HG03039 (cell line): ENCODE data around the gene DZIP1L.
"Not testable (repeated sequence)": the region's sequence is repeated elsewhere in the genome, so short reads cannot be mapped to it uniquely, and the experiment has no call there.

Experiments used
- ATAC-seq: cut with Tn5 transposase; IDR thresholded peaks from one replicate; pipeline ENCODE4 v1.9.1; 2021; ENCODE audit warnings: mild to moderate bottlenecking, moderate library complexity; ENCODE audit not compliant: unreplicated experiment

Gene DZIP1L

DNA sequence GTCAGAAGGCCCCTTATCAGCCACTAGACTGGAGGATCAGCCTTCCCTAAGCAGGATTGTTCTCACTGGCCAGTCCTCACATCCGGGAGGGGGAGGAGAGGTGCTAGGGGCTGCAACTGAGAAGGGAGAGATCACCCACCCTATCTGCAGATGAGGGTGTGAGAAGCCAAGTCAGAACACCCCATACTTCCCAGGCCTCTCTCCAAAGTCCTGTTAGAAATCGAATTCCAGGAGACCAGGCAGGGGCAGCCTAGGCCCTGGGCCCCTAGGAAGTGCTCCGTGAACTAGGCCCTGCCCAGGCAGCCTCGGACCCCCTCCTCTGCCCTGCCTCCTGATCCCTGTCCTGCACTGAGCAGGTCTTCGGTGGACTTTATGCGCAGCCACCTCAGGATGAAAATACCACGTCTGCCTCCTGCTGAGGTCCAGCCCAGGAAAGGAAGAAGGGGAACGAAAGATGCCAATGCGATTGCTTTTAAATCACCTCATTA, 933 bp downstream of the DZIP1L start:
- no peak for ATAC-seq

DNA sequence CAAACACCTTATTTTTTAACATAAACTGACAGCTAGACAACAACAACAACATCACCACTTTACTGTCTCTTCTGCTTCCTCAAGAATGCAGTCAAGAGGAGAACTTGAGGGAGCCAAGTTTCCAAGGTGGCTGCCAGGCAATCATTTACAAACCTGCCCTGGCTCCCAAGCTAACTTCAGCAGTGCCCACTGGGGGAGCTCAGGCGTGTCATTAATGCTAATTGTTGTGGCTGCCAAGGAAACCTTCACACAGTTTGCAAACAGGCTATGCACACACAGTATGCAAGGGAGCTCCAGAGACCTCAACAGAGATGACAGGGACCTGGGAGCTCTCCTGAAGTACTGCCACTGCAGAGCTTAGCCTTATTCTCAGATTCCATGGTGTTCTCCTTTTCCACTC, 2.1 kb downstream of the DZIP1L start:
- no peak for ATAC-seq

DNA sequence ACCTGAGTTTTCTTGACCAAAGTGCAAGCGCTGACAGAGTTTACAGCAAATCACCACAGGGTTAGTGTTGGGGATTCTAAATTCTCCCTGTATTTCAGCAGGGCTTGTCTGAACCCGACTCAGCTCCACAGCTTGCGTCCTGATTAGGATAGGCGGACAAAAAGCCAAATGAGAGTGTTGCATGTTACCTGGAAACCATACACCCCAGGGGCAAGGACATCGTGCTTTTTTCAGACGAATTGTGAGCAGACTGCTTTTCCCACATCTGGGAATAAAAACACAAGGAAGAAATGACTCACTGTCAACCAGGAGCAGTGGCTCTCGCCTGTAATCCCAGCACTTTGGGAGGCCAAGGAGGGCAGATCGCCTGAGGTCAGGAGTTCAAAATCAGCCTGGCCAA, 3.0 kb downstream of the DZIP1L start:
- ATAC-seq, result no peak

DNA sequence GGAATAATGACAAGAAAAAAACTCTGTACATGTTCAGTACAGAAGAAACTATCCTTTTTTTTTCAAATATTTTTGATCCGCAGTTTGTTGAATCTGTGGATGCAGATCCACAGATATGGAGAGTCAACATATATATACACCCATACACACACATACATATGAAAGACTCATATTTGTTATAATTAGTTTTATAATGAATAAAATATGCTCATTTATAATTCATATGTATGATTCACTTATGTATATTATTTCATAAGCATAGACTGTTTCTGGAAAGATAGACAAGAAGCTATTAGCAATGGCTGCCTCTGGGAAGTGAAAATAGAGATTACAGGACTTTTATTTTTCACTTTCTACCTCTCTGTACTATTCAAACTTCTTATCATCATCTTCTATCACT, 9.8 kb downstream of the DZIP1L start:
- ATAC-seq, result no peak

DNA sequence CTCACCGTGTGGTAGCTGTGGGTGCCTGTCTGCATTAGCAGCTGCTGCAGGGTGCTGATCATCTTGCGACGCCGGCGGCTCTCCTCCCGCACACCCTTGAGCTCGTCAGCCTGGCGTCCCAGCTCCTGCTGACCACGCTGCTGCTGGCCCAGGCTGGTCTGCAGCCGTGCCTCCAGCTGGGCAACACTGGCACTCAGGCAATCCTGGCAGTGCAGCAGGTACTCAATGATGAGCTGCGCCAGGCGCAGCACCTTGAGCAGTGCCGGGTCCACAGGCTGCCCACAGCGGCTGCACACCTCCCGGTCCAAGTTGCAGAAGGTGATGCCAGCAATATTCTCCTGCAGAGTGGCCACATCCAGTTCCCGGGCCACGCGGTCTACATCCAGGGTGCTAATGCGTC, 11.9 kb downstream of the DZIP1L start:
- no peak for ATAC-seq

DNA sequence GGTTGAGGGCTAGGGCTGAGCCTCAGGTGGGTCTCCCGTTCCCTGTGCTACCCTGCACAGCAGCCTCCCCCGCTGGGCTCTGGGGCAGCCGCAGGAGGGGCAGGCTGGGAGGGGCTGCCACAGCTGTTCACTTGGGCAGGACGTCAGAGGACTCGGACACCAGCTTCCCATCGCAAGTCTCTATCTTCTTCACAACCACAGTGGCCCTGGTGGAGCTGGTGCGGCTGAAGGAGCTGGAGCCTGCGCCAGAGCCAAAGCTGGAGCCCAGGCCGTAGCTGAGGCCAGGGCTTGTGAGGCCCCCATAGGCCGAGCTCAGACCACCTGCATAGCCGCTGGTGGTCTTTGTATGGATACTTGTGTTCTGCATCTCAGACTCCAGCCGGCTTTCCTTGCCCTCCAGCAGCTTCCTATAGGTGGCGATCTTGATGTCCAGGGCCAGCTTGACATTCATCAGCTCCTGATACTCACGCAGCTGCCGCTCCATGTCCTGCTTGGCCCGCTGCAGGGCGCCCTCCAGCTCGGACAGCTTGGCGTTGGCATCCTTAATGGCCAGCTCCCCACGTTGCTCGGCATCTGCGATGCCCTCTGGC, 14.0 kb downstream of the DZIP1L start:
- not testable (repeated sequence) for ATAC-seq

DNA sequence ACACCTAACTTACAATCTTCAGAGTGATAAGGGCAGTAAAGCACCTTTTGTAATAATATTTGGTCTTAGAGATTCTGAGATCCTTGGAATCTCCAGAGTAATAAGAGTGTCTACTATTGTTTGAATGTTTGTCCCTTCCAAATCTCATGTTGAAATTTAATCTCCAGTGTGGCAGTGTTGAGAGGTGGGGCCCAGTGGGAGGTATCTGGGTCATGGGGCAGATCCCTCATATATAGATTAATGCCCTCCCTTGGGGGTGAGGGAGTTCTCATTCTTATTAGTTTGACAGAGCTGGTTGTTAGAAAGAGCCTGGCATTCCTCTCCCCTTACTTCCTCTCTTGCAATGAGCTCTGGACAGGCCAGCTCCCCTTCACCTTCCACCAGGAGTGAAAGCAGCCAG, 16.0 kb downstream of the DZIP1L start:
- ATAC-seq, result no peak

DNA sequence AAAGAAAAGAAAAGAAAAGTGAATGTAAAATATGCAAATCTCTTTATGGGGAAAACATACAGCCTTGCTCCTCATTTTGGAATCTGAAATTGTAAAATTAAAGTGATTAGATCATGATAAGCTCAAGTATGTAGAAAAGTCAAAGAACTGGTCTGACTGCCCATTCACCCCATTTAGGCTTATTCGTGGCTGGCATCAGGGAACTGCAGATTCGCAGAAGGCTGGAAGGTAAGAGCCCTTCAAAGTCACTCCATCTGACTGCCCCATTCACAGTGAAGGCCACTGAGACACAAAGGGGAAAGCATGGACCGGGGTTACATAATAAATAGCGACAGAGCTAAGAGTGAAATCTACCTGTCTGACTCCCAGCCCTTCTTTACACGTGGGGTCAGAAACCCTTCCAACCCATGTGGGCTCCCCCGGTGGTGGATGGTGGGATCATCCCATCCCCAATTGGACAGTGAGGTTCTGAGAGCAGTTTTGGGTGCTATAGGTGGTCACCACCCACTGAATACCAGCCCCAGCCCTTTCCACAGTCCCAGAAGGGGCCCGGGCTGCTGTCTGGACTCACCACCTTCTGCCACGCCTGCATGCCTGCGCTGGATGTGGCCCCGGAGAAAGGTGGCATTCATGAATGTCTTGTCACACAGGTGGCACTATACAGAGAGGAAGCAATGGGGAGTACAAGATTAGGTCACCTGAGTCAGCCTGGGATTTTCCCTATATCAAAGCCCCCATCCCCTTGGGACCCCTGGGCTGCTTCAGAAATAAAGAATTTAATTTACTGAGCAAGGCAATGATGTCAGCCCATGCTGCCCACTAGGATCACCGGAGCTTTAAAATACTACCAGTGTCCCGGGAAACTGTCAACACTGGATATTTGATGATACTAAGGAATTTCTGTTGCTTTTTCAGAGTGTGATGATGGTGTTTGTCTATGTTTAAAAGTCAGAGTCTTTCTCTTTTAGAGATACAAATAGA, 17.9 kb downstream of the DZIP1L start:
- ATAC-seq, result no peak

DNA sequence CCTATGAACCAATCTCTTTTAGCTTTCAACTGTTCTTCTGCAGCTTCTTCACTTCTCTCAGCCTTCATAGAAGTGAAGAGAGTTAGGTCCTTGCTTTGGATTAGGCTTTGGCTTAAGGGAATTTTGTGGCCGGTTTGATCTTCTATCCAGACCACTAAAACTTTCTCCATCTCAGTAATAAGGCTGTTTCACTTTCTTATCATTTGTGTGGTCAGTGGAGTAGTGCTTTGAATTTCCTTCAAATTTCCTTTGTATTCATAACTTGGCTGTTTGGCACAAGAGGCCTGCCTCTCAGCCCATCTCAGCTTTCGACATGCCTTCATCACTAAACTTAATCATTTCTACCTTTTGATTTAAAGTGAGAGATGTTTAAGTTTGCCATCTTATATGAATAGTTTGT, 21.7 kb downstream of the DZIP1L start:
- no peak for ATAC-seq

DNA sequence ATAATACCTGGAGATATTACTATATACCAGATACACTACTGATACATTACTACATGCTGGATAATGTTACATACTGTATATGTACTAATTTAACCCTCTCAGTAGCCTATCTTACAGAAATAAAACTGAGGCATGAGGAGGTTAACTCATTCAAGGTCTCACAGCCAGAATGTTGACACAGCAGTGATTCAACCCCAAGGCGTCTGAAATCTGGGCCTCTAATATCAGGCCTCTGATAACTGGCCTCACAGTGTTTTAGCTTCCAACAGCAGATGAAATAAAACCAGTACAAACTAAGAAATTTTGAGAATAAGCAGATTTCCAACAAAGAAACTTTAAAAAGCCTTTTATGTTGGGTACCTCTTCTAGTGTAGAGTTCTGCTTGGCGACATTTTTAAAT, 23.4 kb downstream of the DZIP1L start:
- no peak for ATAC-seq

DNA sequence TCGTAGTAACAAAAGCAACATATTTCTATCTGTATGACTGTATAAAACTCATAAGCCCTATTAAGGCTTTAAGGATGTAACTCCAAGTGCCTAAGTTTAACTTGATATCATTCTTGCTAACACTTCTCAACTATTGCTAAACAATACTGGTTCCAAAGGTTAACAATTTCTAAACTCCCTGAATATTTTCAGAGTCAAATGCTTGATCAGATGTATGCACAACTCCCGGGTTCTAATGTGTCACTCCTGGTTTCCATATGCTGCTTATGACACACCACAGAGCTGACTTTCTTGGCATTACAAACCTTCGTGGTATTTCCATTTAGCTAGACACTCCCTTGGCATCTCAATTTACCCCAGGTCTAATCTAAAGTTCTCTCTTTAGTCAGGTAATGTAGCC, 26.3 kb downstream of the DZIP1L start:
- no peak for ATAC-seq

DNA sequence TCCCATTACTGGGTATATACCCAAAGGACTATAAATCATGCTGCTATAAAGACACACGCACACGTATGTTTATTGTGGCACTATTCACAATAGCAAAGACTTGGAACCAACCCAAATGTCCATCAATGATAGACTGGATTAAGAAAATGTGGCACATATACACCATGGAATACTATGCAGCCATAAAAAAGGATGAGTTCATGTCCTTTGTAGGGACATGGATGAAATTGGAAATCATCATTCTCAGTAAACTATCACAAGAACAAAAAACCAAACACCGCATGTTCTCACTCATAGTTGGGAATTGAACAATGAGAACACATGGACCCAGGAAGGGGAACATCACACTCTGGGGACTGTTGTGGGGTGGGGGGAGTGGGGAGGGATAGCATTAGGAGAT, 29.7 kb downstream of the DZIP1L start:
- not testable (repeated sequence) for ATAC-seq

DNA sequence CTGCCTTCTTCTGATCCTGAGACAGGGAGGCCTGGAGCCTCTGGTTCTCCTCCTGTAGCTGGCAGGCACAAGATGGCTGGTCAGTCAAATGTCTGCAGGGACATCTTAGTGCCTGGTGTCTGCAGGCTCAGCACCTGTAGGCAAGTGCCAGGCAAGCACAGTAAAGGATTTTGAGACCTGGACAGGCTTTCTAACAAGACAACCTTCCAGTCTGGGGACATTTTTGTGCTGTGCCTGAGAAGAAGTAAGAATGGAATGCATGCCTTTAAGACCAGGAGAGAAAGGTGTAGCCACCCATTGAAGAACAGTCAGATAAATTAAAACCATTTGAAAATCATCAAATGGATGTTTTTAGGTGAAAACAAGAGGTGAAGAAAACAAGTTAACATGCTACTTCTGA, 31.2 kb downstream of the DZIP1L start:
- no peak for ATAC-seq

DNA sequence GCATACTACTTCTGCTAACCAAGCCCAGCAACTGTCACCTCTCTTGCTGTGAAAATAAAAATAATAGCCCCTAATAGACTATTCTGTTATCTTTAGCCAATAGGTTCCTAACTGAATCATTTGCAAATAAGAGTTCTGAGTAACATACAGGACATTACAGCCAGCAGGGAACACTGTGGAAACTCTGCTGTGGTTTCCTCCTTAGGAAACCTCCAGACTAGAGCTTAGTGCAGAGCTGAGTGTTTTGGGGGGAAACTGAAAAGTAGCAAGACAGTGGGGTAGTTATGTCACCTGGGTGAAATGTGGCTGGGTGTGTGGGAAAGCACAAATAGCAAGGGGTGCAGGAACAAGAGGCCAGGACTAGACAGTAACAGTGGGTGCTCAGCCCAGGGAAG, 32.4 kb downstream of the DZIP1L start:
- ATAC-seq, result no peak

DNA sequence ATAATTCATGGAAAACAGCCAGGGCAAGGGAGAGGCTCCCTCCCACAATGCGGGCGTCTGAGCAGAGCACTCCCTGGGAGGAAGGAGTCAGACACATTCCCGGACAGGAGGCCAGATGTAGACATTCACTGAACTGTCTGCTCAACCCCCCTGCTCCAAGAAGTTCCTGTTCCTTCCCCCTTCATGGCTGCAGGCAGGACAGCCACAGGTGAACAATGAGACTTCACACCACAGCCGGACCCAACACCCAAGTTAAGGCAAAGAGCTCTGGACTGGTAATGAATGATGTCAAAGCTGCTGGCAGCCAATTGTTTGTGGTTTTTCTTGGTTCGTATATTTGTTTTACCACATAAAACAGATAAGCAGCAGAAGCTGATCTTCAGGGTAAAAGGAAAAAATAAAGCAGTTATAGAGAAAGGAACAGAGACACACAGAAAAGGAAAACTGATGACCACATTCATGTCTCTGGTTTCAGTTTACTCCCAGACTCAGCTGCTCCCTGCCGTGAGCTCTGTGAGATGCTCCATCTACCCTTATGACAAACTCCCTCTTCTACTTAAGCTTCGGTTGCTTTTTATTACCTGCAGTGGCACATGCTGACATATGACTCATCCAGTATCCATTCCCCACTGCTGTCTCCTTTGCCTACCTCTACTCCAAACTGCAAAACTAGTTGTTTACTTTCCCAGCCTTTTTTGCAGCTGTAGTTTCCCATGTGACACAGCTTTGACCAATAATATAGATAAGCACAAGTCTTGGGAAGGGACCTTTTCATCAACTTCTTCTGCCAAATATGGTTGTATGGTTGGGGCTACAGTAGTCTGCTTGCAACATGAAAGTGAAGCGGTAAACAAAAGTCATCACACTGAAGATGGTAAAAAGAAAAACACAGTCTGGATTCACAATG, 33.1 kb downstream of the DZIP1L start:
- ATAC-seq, result no peak

DNA sequence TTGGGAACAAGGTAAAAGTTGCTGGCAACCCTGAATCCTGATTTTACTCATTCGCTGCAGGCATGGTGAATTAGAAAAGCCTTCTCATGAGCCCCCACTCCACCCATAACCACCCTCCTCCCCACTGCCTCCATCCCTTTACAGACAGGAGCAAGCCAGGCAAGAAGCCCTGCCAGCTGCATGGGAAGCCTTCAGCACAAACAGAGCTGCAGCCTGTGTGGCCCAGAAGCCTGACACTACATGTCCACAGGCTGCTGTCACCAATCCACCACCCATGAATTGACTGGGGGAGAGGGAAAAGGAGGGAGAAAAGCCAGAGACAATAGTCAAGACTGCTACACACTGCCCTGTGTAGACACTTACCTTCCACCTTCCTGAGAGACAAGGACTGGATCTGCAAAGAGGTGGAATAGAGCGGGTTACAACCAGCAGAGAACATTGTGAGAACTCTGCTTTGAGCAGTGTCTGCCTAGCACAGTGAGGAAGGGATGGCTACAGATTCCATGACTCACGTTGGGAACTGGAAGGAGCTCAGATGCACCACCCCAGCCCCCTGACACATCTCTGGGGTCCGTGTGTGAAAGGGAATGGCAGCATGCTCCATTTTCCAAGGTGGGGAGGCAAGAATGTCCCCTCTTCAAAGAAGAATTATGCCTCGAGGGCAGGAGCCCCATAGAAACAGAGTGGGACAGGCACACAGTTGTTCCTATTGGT, 33.9 kb downstream of the DZIP1L start:
- ATAC-seq, result no peak

DNA sequence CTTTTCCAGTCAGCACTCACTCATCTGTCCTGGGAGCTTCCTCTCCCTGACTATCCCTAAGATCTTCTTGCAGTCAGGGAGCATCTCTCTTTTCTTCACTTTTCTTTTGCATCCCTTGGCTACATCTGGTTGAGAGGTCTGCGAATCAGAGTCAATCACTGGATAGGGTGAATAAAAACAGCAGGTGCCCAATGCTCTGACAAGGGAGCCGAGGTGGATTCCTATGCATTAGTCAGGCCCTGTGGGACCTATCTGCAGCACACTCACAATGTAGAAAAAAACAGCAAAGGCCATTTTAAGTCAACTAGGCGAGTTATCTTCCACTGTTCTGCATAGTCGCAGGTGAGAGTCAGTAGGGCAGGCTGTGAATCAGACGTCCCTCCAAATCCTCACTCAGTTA, 35.5 kb downstream of the DZIP1L start:
- ATAC-seq, result no peak

DNA sequence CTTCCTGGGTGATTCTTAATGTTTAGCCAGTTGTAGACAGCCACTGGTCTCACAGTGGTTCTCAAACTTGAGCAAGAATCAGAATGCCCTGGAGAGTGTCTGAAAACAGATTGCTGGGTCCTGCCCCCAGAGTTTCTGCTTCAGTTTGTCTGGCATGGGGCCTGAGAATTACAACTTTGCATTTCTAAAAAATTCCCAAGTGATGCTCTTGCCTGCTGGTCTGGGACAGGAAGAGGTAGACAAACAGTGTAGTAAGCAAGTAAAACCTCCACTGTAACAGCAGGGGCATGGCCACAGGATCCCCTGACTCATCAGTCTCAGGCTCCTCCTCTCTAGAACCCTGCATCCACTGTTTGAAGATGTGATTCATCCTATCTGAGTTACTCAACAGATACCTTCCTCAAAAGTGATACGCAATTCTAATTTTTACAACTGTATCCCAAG, 36.5 kb downstream of the DZIP1L start:
- no peak for ATAC-seq

DNA sequence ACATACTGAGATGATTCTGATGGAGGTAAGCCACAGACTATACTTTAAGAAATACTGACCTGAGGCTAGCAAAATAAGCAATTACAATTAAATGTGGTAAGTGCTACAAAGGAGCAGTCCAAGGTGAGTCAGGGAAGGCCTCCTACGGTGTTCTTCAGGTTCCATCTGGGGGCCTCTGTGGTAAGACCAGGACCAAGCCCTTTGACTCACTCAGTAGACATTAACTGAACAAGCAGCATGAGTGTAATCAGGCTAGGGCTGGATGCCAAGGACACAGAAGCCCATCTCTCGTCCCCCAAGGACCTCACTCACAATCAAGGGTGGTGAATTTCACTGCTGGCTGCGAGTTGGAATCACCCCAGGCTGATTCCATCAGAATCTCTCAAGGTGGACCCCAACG, 37.3 kb downstream of the DZIP1L start:
- ATAC-seq, result no peak

DNA sequence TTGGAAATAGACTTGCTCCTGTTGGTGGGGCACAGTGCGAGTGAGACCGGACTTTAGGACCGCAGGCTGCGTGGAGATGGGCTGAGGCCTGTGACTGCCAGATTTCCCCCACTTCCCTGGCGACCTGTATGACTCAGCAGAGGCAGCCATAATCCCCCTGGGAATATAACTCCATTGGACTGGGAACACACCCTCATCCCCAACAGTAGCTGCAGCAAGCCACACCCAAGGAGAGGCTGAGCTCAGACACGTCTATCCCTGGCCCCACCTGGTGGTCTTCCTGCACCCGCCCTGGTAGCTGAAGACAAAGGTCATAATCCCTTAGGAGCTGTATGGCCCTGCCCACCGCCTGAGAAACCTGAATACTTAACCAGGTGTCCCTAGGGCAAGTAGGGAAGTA, 42.6 kb downstream of the DZIP1L start:
- no peak for ATAC-seq

DNA sequence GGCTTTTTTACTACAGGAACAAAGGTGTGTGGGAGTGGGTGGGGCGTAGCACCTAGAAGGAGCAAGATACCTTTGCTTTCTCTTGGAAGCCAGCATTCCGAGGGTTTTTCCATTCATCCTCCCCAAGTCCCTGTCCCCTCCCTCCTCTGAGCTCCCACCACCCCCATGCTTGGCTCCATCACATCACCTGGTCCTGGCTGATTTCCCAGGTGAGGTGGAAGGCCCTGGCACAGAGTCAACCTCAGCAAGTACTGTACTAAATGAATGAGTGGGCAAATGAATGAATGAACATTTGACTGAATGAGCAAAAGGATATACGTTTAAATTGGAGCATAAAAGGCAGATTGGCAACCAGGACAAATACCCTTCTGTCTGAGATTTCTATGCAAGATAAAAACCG, 45.4 kb downstream of the DZIP1L start:
- no peak for ATAC-seq
